NCI-H2196 (cell line): ENCODE data around the gene MAGI3.

ENCODE experiments used
- DNase-seq: peaks from one replicate; lab custom pipeline; 2025; ENCODE audit not compliant: unreplicated experiment; lab: John Stamatoyannopoulos, UW

Gene MAGI3

DNA sequence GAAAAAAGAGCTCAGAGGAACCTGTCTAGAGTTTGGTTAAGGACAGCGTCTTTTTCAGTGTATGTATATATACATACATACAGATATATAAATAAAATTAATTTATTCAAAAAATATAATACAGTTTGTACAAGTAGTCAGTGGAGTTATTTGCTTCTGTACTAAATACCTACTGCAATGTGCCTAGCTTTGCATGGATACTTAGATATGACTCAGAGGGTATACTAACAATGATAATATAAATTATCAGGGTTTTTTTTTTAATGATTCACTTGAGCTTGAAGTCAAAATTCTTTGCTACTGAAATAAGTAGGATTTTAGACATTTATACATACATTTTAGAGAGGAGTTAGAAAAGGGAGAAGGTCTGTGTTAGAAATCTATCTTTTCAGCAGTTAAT lies 251.1 kb downstream of the MAGI3 start:
- no peak for DNase-seq

DNA sequence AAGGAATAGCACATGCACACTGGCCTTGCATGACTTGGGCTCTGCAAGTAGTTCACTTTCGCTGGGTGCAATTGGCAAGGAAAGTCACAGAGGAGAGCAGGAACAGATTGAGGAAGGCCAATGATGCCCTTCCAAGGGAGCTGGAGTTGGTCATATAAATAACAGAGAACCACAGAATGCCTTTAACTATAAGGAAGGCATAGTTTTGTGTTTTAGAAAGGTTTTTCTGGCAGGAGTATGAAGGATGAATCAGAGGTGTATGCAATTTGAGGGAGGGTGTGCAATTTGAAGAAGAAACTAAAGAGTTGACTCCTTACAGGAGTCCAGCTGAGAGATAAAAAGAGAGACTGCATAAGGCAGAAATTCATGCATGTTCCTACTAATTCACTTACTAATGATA lies 256.8 kb downstream of the MAGI3 start:
- DNase-seq = no peak

DNA sequence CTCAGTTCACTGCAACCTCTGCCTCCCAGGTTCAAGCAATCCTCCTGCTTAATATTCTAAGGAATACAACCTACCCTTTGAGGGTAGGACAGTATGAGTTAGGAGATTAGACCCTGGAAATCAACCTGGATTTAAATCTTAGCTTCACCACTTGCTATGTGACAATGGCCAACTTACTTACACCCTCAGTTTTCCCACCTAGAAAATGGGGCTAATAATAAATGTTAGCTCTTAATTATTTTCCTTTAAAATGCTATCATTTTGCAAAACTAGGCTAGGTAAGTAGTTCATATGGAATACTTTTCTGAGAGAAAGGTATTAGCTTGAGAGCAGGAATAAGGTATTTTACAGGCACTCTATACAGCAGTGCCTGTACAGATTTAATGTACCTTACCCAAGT lies 258.2 kb downstream of the MAGI3 start:
- DNase-seq = no peak

DNA sequence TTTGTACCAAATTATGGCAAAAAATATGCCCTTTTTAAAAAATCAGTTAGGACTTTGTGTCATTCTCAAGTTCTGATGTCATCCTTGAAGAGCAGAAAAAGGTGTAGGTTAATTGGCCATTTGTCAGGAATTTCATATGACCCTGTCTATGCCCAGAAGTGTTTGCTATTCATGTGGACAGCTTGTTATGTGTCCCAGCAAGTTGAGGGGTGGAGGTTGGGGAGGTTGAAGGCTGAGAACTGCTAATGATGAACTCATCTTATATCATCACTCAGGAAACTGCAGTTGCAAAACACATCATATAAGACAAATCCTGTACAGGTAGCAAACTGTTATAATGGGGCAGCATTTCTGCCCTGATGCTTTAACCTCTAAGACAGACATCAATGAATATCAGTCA lies 262.5 kb downstream of the MAGI3 start:
- no peak for DNase-seq

DNA sequence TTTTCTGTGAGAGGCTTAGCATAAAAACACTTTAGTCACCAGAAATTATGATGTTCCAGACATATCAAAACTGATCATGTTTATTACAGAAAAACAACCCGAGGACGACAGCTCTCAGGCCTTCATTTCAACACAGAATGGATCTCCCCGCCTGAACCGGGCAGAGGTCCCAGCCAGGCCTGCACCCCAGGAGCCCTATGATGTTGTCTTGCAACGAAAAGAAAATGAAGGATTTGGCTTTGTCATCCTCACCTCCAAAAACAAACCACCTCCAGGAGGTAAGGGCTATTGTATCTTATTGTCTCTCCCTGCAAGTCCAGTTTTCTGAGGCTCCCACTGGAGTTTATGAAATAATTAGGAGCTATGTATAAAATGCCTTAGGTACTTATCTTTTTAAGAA lies 263.4 kb downstream of the MAGI3 start:
- no peak for DNase-seq

DNA sequence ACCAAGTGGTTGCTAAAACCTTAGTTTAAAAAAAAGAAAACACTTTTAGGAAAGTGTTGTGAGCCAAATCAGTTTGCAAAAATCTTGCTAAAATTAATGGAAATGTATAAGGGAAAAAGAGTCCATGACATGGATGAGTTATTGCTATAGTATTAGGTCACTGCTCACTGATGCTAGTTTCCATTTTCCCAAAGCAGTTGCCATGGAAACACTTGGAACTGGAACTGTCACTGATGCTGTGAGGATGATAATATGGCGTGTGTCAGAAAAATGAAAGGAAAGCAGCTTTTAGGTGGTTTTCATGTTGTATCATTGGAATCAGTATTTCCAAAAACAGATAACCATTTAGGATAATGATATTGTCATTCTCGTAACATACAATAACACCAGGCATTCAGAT lies 264.6 kb downstream of the MAGI3 start:
- DNase-seq = no peak

DNA sequence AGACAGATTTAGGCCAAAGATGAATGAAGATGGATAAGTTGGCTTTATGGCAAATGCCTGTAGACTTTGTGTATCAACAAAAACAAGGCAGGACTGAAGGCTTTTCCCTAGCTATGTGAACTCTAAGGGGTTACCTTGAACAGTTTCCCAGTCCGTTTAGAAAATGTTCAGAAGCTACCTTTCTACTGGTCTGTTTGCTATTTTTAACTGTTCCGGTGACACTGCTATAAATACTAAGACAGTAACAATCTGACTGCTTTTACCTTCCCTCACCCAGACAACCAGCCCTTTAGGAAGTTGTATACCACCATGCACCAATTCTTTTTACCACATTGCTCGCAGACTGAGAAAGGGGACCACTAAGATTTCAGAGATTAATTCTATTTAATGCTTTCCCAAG lies 266.8 kb downstream of the MAGI3 start:
- no peak for DNase-seq

DNA sequence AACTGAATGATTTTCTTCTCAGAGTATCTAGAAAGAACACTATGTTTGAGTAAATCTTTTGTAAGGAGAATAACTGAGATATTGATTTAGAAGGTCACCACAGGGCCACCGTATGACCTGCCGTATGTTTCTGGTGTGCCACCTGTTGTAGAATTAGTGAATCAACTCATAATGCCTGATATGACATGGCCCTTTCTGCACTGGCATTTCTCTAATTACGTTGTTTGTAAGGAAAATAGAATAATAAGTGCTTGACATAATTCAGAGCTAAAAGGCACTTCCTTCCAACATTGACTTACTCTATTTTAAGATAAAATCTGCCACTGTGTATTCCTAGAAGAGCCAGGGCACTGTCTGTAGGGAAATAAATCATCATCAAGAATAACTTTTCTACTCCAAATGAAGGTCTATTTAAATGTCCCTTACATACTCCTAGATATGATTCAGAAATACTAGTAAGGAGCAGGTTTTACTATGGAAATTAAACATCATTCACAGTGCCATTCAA lies 267.3 kb downstream of the MAGI3 start:
- DNase-seq = no peak

DNA sequence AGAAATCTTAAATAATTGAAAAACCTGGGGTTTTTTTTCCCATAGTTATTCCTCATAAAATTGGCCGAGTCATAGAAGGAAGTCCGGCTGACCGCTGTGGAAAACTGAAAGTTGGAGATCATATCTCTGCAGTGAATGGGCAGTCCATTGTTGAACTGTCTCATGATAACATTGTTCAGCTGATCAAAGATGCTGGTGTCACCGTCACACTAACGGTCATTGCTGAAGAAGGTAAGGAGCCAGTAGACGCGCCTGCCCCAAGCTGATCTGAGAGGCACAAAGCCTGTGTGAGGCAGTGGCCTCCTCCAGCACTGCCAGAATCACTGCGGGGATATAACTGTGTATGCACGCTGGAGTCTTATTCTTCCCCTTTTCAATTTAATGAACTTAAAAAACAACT lies 268.7 kb downstream of the MAGI3 start:
- no peak for DNase-seq

DNA sequence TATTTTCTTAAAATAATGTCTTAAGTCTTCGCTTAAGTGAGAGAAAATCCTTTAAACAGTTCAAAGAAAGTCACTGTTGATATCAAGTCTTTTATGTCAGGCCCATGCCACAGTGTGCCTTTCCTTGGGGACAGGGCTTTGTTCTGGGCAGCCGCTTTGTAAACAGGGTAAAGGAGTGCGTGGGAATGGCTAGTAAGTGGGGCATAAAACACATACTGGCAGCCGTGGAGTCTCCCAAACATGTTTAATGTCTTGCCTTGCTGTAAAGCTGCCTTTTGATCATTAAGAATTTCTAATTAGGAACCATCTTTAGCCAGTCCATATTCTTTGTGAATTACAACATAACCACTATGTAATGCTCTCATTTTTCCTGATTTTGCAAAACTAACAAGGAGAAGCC lies 269.2 kb downstream of the MAGI3 start:
- DNase-seq = no peak

DNA sequence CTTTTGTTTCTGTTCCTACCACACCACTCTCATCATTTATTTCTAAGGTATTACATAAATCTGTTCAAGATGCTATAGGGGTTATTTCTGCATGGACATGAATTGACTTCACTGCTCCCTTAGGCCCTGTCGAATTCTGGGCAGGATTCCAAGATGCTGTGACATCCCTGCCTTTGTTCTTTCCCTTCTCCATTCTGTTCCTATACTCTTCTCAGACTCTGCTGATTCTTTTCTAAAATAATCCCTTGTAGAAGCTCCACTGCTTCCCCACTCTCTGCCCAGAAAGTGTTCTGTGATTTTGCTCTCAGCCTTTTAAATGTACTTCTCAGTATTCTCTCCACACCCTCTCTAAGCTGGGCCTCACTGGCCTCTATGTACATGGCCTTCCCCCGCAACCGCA lies 269.8 kb downstream of the MAGI3 start:
- DNase-seq = peak; percentile 20

DNA sequence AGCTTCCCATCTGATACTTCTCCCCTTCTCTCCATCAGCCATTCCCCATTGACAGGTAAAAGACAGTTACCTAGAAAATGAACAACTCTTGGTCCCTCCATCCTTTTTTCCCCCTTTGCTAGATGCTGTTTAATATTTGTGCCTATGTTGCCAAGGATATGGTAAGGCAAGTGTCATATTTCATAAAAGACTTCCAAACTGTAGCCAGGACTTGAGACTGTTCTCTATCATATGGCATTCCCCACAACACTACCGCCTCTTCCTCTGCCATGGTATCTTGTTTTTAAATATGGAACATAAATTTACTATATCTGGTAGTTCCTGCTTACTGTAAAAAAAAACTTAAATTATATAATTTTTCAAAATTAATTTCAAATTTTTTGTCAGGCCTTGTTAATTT lies 271.8 kb downstream of the MAGI3 start:
- no peak for DNase-seq

DNA sequence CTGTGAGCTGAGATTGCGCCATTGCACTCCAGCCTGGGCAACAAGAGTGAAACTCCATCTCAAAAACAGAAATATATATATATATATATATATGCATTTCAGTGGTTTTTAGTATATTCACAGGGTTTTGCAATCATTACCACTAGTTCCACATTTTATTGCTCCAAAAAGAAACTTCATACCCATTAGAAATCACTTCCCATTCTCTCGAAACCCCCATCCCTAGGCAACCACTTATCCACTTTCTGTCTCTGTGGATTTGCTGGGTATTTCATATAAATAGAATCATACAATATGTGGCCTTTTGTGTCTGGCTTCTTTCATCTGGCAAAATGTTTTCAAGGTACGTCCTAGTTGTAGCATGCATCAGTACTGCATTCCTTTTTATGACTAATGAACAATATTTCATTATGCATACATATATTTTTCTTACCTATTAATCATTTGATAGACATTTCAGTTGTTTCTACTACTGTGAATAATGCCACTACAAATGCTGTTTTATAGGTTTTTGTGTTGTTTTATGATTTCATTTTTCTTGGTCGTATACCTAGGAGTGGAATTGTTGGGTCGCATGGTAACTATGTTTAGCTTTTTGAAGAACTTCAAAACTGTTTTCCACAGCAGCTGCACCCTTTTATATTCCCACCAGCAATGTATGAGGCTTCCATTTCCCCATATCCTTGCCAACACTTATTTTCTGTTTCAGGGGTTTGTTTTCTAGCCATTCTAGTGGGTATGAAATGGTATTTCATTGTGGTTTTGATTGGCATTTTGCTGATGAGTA lies 273.0 kb downstream of the MAGI3 start:
- no peak for DNase-seq

DNA sequence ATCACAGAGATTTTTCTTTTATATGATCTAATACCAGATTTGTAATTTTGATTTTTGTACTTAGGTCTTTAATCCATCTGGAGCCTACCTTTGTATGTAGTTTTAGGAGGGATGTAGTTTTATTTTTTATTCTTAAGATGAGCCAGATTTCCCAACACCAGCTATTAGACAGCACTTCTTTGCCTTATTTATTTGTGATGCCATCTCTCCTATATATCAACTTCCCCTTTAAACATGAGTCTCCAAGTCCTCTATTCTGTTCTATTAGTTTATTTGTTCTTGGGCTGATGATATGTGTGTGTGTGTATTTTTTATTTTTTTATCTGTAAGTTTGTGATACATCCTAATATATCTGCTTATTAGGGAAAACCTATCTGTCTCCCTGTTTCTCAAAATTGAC lies 274.8 kb downstream of the MAGI3 start:
- no peak for DNase-seq

DNA sequence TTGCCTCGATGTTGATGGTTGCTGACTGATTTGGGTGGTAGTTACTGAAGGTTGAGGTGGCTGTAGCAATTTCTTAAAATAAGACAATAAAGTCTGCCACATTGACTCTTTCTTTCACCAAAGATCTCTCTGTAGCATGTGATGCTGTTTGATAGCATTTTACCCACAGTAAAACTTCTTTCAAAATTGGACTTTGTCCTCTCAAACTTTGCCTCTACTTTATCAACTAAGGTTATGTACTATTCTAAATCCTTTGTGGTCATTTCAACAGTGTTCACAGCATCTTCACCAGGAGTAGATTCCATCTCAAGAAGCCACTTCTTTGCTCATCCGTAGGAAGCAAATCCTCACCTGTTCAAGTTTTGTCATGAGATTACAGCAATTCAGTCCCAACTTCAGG lies 275.8 kb downstream of the MAGI3 start:
- no peak for DNase-seq

DNA sequence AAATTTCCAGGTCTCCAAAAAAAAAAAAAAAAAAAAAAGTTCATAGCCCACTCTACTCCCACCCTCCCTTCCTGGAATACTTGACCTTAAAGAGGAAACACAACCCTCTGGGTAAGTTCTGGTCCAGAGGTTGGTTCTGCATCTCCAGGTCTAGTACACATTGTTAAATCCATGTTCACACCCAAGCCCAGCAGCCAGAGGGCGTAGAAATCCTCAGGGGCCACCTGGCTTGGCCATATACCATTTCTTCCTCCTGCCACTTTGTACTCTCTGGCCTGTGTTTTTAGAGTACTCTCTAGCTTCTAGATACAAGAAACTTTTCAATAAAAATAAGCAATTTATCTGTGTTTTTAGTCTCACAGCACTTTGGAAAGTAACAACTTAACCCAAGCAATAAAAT lies 279.7 kb downstream of the MAGI3 start:
- DNase-seq = no peak

DNA sequence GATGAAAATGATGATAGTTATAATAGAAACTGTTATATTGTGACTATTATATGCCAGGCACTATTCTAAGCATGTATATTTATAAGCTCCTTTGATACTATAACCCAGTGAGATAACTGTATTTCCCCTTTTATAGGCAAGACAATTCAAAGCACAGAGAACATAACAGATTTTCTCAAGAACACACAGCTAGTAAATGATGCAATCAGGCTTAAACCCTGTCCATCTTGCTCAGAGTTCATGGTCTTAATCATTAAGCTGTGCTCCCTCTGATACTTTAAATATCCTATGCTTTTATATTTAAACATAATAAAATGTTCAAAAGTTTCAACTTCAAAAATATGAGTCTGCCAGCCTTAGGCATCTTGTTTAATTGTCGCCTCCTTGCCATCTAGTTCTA lies 280.3 kb downstream of the MAGI3 start:
- no peak for DNase-seq

DNA sequence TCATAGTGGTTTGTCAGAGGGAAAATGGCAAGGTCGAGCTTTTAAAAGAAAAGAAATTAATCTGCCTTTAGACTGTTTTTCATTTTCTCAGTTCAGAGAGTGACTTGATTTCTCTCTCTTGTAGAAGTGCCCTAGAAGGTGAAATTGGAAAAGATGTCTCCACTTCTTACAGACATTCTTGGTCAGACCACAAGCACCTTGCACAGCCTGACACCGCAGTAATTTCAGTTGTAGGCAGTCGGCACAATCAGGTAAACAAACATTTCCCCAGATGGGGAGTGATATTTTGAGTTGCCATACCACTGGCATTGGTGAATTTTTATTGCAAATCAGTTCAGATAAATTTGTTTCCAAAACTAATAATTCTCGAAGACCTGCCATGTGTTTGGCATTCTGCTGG lies 282.2 kb downstream of the MAGI3 start:
- no peak for DNase-seq

DNA sequence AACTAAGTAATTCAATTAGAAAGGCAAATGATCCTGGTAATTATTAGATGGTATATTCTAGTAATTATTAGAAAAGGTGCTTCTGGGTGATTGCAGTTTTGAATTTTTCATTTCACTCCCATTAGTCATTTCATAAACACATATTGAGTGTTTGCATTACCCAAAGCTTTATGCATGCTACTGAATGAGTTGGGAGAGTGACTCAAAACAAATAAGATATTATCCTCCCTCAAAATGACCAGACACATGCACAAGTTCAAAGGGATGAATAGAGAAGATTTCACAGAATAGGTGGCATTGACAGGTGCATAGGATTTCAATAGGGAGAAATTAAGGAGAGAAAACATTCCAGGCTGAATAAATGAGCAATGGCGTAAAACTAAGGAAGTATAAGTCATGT lies 284.3 kb downstream of the MAGI3 start:
- DNase-seq = peak; percentile 27

DNA sequence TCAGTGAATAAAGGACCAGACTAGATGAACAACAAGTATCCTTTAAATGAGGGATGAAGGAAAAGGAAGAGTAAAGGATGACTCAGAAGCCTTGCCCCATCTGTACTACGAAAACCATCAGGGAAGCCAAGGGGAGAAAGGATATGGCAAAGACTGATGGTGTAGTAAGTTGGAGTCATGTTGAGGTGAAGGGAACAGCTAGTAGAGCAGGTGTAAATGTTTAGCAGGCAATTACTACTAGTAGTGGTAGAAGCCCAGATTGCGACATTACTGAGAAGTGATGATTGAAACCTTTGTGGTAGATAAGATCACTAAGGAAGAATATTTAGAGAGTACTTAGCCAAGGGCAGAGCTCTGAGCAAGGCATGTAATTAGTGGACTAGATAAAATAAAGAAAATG lies 285.0 kb downstream of the MAGI3 start:
- no peak for DNase-seq

DNA sequence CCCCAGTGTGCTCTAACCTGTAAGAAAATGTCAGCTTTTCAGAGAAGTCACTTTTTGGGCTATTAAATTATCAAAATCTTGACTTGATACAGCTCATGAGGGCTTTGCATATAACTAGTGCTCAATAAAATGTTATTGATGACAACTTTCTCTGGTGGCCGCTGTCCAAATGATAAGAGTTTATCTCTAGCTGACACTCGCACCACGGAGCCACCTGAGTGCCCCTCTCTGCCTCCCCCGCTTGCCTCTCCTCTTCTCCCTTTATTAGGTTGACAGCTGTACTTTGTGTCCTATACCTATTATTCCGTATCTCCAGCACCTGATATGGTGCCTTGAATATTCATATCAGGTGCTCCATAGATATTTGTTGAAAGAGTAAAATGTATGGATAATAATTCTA lies 286.2 kb downstream of the MAGI3 start:
- DNase-seq = no peak

DNA sequence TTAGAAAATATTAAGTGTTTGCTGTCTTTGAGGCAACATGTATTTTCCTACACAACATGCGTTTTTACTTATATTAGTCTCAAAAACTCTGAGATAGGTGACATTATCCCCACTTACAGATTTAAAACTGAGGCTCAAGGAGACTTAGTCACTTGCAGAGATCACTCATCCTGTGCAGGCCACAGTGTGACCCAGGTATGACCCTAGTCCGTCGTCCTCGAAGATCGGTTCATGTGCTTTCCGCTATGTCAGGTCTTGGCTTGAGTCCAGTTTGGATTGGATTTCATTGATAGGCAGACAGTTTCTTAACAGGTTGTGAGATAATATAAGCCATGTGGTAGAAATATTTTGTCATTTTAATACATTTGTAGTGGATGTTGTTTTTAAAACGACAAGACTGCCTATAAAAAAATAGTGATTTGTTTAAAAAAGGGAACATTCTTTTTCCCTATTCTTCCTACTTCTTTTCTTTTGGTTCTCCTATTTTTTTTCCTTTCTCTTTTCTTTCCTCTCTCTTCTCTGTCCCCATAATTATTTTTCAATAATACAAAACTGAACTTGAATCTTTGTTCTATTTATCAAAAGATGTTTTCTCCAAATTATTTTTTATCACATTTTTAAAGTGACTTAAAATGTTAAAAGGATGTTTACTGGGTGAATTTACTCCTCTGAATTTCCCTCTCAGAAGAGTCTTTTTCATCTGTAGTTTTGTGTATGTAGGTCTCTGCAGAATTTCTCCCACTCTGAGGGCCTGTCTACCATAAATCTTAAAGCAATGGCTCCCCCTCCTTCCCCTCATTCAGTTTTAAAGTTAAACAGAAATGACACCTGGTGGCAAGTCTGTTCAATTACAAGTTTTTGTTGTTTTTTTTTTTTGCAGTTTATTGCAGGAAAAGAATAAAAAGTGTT lies 287.2 kb downstream of the MAGI3 start:
- peak; percentile 72 for DNase-seq
